ENCODE measurements around the gene S100A14.
"Not testable (repeated sequence)": the region's sequence is repeated elsewhere in the genome, so short reads cannot be mapped to it uniquely, and the experiment has no call there.

The S100A14 gene

GRCh38 chr1:153616144-153616916, at the start of gene S100A14:
Gene S100A14, minus strand, starts transcription at chr1:153616325. Its CDS starts 467 bp downstream, at chr1:153615858.
- no peak for DNase-seq

- DNase-seq, result no peak
Observed at GRCh38 chr1:153663211-153663610, 47.1 kb upstream of the S100A14 start.

GRCh38 chr1:153662269-153662668, 46.1 kb upstream of the S100A14 start:
- no peak for DNase-seq

GRCh38 chr1:153661111-153661708, 45.1 kb upstream of the S100A14 start:
- no peak for DNase-seq

- DNase-seq, result no peak
Observed at GRCh38 chr1:153659656-153660055, 43.5 kb upstream of the S100A14 start.

GRCh38 chr1:153659175-153659534, 43.0 kb upstream of the S100A14 start:
- DNase-seq, result no peak

GRCh38 chr1:153658400-153659174, 42.5 kb upstream of the S100A14 start, which contains the start of gene SNAPIN:
Gene SNAPIN, plus strand, starts transcription at chr1:153658703. Its CDS starts 41 bp downstream, at chr1:153658744.
- DNase-seq, result peak; percentile 71

GRCh38 chr1:153655333-153655732, 39.2 kb upstream of the S100A14 start:
- no peak for DNase-seq

GRCh38 chr1:153652805-153653500, 36.8 kb upstream of the S100A14 start:
- DNase-seq, result no peak

- no peak for DNase-seq
Observed at GRCh38 chr1:153651771-153652170, 35.6 kb upstream of the S100A14 start.

- DNase-seq, result no peak
Observed at GRCh38 chr1:153649863-153650235, 33.7 kb upstream of the S100A14 start.

- no peak for DNase-seq
Observed at GRCh38 chr1:153649137-153649862, 33.2 kb upstream of the S100A14 start.

GRCh38 chr1:153648000-153648643, 32.0 kb upstream of the S100A14 start:
- DNase-seq, result no peak

- DNase-seq, result no peak
Observed at GRCh38 chr1:153647346-153647714, 31.2 kb upstream of the S100A14 start.

GRCh38 chr1:153646672-153647345, 30.7 kb upstream of the S100A14 start:
- no peak for DNase-seq

GRCh38 chr1:153643816-153644215, 27.7 kb upstream of the S100A14 start:
- no peak for DNase-seq

- DNase-seq, result no peak
Observed at GRCh38 chr1:153643100-153643499, 27.0 kb upstream of the S100A14 start.

GRCh38 chr1:153642161-153642560, 26.0 kb upstream of the S100A14 start:
- DNase-seq, result no peak

- no peak for DNase-seq
Observed at GRCh38 chr1:153640861-153641260, 24.7 kb upstream of the S100A14 start.

- DNase-seq, result not testable (repeated sequence)
Observed at GRCh38 chr1:153640213-153640612, 24.1 kb upstream of the S100A14 start.

- DNase-seq, result no peak
Observed at GRCh38 chr1:153639280-153639679, 23.2 kb upstream of the S100A14 start.
